CD4-positive, alpha-beta memory T cell (primary cell): Measurements from ENCODE around the gene CARD11. TPM values are rescaled to one million over a fixed set of nuclear protein-coding genes. Genes with fewer than 3 reads are reported as not detected.
"Not testable (repeated sequence)": the region's sequence is repeated elsewhere in the genome, so short reads cannot be mapped to it uniquely, and the experiment has no call there.

Experiments used
- CTCF ChIA-PET: fragments of 350-600 bp; sonication (Branson Sonifier 250); formaldehyde crosslinking; loops from one replicate; lab custom pipeline; 2021; ENCODE audit warnings: inconsistent platforms; ENCODE audit not compliant: partially characterized antibody; lab: Charles Lee
- POLR2A ChIA-PET: fragments of 350-600 bp; sonication (Branson Sonifier 250); formaldehyde crosslinking; loops from one replicate; lab custom pipeline; 2021; ENCODE audit not compliant: partially characterized antibody; lab: Charles Lee
- DNase-seq, 5 donors: peaks; one replicate each; pipeline versions ENCODE4 v3.0.0 to v3.0.0-alpha.2; 2020 to 2022; ENCODE audit warnings: mixed read lengths in 1 of 5
- H3K27ac ChIP-seq: one replicate; pipeline ENCODE4 v1.7.0; 2013; ENCODE audit warnings: low read depth, low read length
- H3K27me3 ChIP-seq: 2 replicates; pipeline ENCODE4 v1.7.0; 2013; ENCODE audit warnings: mild to moderate bottlenecking, low read length, moderate library complexity; ENCODE audit not compliant: insufficient read depth
- H3K36me3 ChIP-seq: 2 replicates; pipeline ENCODE4 v1.7.0; 2013; ENCODE audit warnings: mild to moderate bottlenecking, low read length, moderate library complexity; ENCODE audit not compliant: insufficient read depth
- H3K4me1 ChIP-seq: 2 replicates; pipeline ENCODE4 v1.7.0; 2013; ENCODE audit warnings: mild to moderate bottlenecking, low read length, moderate library complexity; ENCODE audit not compliant: insufficient read depth
- H3K4me3 ChIP-seq, 2 donors: one replicate each; pipeline ENCODE4 v1.7.0; 2013; ENCODE audit warnings: low read length in 2 of 2, mild to moderate bottlenecking in 1 of 2
- H3K9me3 ChIP-seq, 2 donors: one replicate each; pipeline ENCODE4 v1.7.0; 2013; ENCODE audit warnings: low read length in 2 of 2, control low read depth in 1 of 2; ENCODE audit not compliant: control insufficient read depth in 1 of 2
- H3K27ac Mint-ChIP-seq, 7 donors: one replicate each; pipeline ENCODE4 v1.8.0; 2020 to 2021; ENCODE audit warnings: mixed read lengths in 7 of 7, mild to moderate bottlenecking in 6 of 7, inconsistent platforms in 3 of 7, moderate library complexity in 3 of 7
- H3K27me3 Mint-ChIP-seq, 2 donors: one replicate each; pipeline ENCODE4 v1.8.0; 2020 to 2021; ENCODE audit warnings: mixed read lengths in 2 of 2
- H3K36me3 Mint-ChIP-seq, 2 donors: one replicate each; pipeline ENCODE4 v1.8.0; 2020 to 2021; ENCODE audit warnings: mixed read lengths in 2 of 2, inconsistent platforms in 1 of 2, mild to moderate bottlenecking in 1 of 2
- H3K4me1 Mint-ChIP-seq, 4 donors: one replicate each; pipeline ENCODE4 v1.8.0; 2020 to 2021; ENCODE audit warnings: mixed read lengths in 4 of 4, mild to moderate bottlenecking in 1 of 4
- H3K4me3 Mint-ChIP-seq, 8 donors: one replicate each; pipeline ENCODE4 v1.8.0; 2020 to 2021; ENCODE audit warnings: mixed read lengths in 8 of 8, mild to moderate bottlenecking in 7 of 8, moderate library complexity in 6 of 8, inconsistent platforms in 3 of 8
- H3K9me3 Mint-ChIP-seq, 8 donors: one replicate each; pipeline ENCODE4 v1.8.0; 2020 to 2021; ENCODE audit warnings: mixed read lengths in 8 of 8, mild to moderate bottlenecking in 5 of 8, inconsistent platforms in 3 of 8, moderate library complexity in 1 of 8
- intact Hi-C: fragments of 100-400 bp; cut with micrococcal nuclease; formaldehyde crosslinking; loops from one replicate; pipeline ENCODE4 v1.15.1; 2023
- polyA plus RNA-seq, 2 donors: library from polyadenylated mRNA; unstranded; fragments of 300-500 nt; fragmentation: Illumina TruSeq; gene quantifications; one replicate each; pipeline ENCODE4 v1.2.3, GENCODE V29; 2021
- total RNA-seq, 2 experiments: library from RNA; stranded (reverse); gene quantifications; one replicate each; pipeline ENCODE4 v1.2.3, GENCODE V29; 2021

CARD11 gene
- total and polyA plus RNA-seq, 4 experiments from 2014 or later, result 4.9 to 136 (median 85.3) TPM

DNA sequence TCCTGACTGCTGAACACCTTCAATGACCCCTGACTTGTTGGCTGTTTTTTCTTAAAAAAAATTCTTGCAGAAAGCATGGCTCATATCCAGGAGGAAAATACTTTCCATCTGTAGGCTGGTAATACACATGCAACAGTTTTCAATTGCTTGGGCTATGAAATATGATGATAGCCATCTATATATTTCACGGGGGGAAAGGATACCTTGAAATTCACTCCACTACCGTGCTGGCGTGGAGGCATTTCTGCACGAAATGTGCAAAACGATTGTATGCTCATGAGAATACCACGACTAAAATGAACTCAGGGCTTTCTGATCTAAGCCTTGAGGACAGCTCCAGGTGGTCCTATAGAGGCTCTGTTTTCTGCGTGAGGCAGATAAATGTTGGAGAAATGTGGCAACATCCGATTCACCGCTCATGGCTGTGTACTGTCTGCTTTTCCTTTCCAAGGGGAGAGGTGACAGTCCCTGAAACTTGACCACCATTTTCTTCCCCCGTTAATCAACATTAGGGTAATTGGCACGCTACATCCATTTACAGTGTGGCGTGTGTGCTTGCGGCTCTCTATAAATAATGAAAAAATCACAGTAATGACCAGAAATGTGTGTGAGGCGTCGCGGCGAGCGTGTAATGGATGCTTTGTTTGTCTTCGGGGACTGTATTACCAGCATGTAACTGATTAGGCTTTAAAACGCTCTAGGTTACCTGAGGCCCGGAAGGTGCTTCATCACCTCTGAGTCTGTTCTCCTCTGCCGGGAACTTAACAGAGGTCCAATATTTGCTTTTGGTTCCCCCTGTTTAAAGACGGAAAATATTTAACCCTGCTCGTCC, 12.8 kb upstream of the CARD11 start:
- no peak for DNase-seq
- H3K36me3 ChIP-seq, result no peaks in the 10 kb centered on the region
- Mint-ChIP-seq H3K27ac (no peak overlapping the region), H3K36me3 (peaks cover 0 to 4% of the 10 kb centered on the region in 2 donors), H3K4me3 (no peak overlapping the region), H3K27me3 (no peaks in the 10 kb centered on the region), H3K4me1 (peaks cover 0 to 6% (median 4%) of the 10 kb centered on the region in 4 donors), H3K9me3 (peaks cover 0 to 19% (median 8%) of the 10 kb centered on the region in 8 donors)
- ChIA-PET CTCF (interaction anchor here (1.1 to 2.0 kb wide), 2 partner anchors 9 to 98 kb away, joined by 3 to 9 read pairs; no protein-coding TSS in a partner anchor), POLR2A (no interaction called here)
- no peaks in the 10 kb centered on the region for H3K9me3 ChIP-seq
- no peaks in the 10 kb centered on the region for H3K4me1 ChIP-seq
- intact Hi-C loops, result no loop called here
- no peak overlapping the region for H3K4me3 ChIP-seq
- H3K27ac ChIP-seq, result no peak overlapping the region
- H3K27me3 ChIP-seq, result no peaks in the 10 kb centered on the region

GRCh38 chr7:3055626-3056025, 12.0 kb upstream of the CARD11 start:
- no peak overlapping the region for H3K27ac ChIP-seq
- no peaks in the 10 kb centered on the region for H3K9me3 ChIP-seq
- H3K27me3 ChIP-seq, result no peaks in the 10 kb centered on the region
- Mint-ChIP-seq H3K27me3 (no peaks in the 10 kb centered on the region), H3K4me1 (peaks cover 0 to 6% (median 3%) of the 10 kb centered on the region in 4 donors), H3K36me3 (peaks cover 0 to 4% of the 10 kb centered on the region in 2 donors), H3K27ac (peak overlapping the region in 1 of 7 donors; percentile 35), H3K4me3 (no peak overlapping the region), H3K9me3 (peaks cover 0 to 28% (median 13%) of the 10 kb centered on the region in 8 donors)
- intact Hi-C loops, result no loop called here
- H3K36me3 ChIP-seq, result no peaks in the 10 kb centered on the region
- no peak overlapping the region for H3K4me3 ChIP-seq
- DNase-seq, result no peak
- CTCF ChIA-PET, result interaction anchor here (1.1 kb wide), 1 partner anchor 9 kb away, joined by 3 read pairs; no protein-coding TSS in a partner anchor
- no peaks in the 10 kb centered on the region for H3K4me1 ChIP-seq
- POLR2A ChIA-PET, result no interaction called here

- Mint-ChIP-seq H3K36me3 (peaks cover 17 to 32% of the 10 kb centered on the region in 2 donors), H3K27ac (peak overlapping the region; percentile 90 to 97 (median 95)), H3K27me3 (no peaks in the 10 kb centered on the region), H3K4me3 (peak overlapping the region; percentile 92 to 97 (median 96)), H3K4me1 (peaks cover 36 to 72% (median 50%) of the 10 kb centered on the region in 4 donors), H3K9me3 (no peaks in the 10 kb centered on the region)
- H3K27ac ChIP-seq, result peak overlapping the region; percentile 93
- DNase-seq, result peak; percentile 55 to 87 (median 64)
- no peaks in the 10 kb centered on the region for H3K27me3 ChIP-seq
- no peaks in the 10 kb centered on the region for H3K36me3 ChIP-seq
- H3K9me3 ChIP-seq, result no peaks in the 10 kb centered on the region
- peak overlapping the region; percentile 66 to 84 for H3K4me3 ChIP-seq
- POLR2A ChIA-PET, result interaction anchor here (0.6 to 3.8 kb wide), 11 partner anchors 11 to 93 kb away, joined by 3 to 17 read pairs (median 4); no protein-coding TSS in a partner anchor
- intact Hi-C loops, result loop anchor here (1.0 to 2.0 kb wide), 3 partner anchors 22 to 112 kb away; no protein-coding TSS in a partner anchor
- CTCF ChIA-PET, result interaction anchor here (1.8 to 4.0 kb wide), 3 partner anchors 22 to 112 kb away, joined by 5 to 37 read pairs (median 8); no protein-coding TSS in a partner anchor
- peaks cover 60% of the 10 kb centered on the region for H3K4me1 ChIP-seq
Observed at GRCh38 chr7:3042861-3043489, 692 bp downstream of the CARD11 start.

GRCh38 chr7:3041986-3042675, 1.5 kb downstream of the CARD11 start:
- Histone ChIP-seq H3K27me3 (no peaks in the 10 kb centered on the region), H3K9me3 (no peaks in the 10 kb centered on the region), H3K4me3 (peak overlapping the region; percentile 66 to 84), H3K4me1 (peaks cover 67% of the 10 kb centered on the region), H3K36me3 (peaks cover under 1% of the 10 kb centered on the region), H3K27ac (peak overlapping the region; percentile 93)
- Mint-ChIP-seq H3K27ac (peak overlapping the region; percentile 76 to 96 (median 90)), H3K27me3 (no peaks in the 10 kb centered on the region), H3K9me3 (no peaks in the 10 kb centered on the region), H3K4me3 (peak overlapping the region; percentile 92 to 97 (median 96)), H3K36me3 (peaks cover 18 to 38% of the 10 kb centered on the region in 2 donors), H3K4me1 (peaks cover 36 to 80% (median 55%) of the 10 kb centered on the region in 4 donors)
- POLR2A ChIA-PET, result interaction anchor here (0.7 to 3.8 kb wide), 7 partner anchors 21 to 94 kb away, joined by 3 to 17 read pairs (median 6); no protein-coding TSS in a partner anchor
- no peak for DNase-seq
- intact Hi-C loops, result loop anchor here (2.0 kb wide), 1 partner anchor 23 kb away; no protein-coding TSS in a partner anchor
- CTCF ChIA-PET, result interaction anchor here (1.6 to 4.0 kb wide), 4 partner anchors 22 to 177 kb away, joined by 3 to 37 read pairs (median 6); no protein-coding TSS in a partner anchor

DNA sequence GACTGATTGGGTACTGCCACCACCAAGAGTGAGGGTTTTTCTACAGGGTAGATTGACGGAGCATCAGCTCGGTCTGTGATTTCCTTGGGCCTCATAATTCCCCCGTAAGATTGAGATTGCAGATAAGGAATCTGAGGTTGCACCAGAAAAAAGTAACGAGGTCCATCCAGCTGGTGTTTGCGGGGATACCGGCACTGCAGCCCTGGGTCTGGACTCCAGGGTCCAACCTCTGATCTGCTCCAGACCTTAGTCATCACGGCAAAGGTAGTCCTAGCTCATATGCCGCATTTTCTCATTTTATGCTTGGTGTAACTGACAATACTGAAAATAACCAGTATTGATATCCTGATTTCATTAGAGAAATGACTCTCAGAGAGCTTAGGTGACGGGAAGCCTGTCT, 3.9 kb downstream of the CARD11 start:
- peaks cover 72% of the 10 kb centered on the region for H3K4me1 ChIP-seq
- no peaks in the 10 kb centered on the region for H3K27me3 ChIP-seq
- CTCF ChIA-PET, result interaction anchor here (1.4 to 1.6 kb wide), 3 partner anchors 25 to 75 kb away, joined by 4 read pairs; no protein-coding TSS in a partner anchor
- intact Hi-C loops, result no loop called here
- H3K9me3 ChIP-seq, result no peaks in the 10 kb centered on the region
- POLR2A ChIA-PET, result interaction anchor here (1.3 to 2.3 kb wide), 3 partner anchors 8 to 57 kb away, joined by 3 to 6 read pairs (median 4); no protein-coding TSS in a partner anchor
- Mint-ChIP-seq H3K4me1 (peaks cover 45 to 88% (median 64%) of the 10 kb centered on the region in 4 donors), H3K27me3 (no peaks in the 10 kb centered on the region), H3K27ac (peak overlapping the region; percentile 85 to 95 (median 91)), H3K4me3 (peak overlapping the region; percentile 76 to 86 (median 78)), H3K9me3 (no peaks in the 10 kb centered on the region), H3K36me3 (peaks cover 23 to 47% of the 10 kb centered on the region in 2 donors)
- H3K4me3 ChIP-seq, result no peak overlapping the region
- peaks cover 6% of the 10 kb centered on the region for H3K36me3 ChIP-seq
- no peak for DNase-seq
- H3K27ac ChIP-seq, result no peak overlapping the region

GRCh38 chr7:3038011-3038410, 5.7 kb downstream of the CARD11 start:
- peak overlapping the region in 3 of 8 donors; percentile 67 to 76 (median 71) for H3K4me3 Mint-ChIP-seq
- peaks cover 67% of the 10 kb centered on the region for H3K4me1 ChIP-seq
- peaks cover 32 to 54% of the 10 kb centered on the region in 2 donors for H3K36me3 Mint-ChIP-seq
- H3K27ac ChIP-seq, POLR2A ChIA-PET, H3K27me3 Mint-ChIP-seq, H3K27me3 ChIP-seq, H3K4me3 ChIP-seq, H3K36me3 ChIP-seq, intact Hi-C loops, DNase-seq, H3K9me3 Mint-ChIP-seq, H3K9me3 ChIP-seq: not testable (repeated sequence)
- H3K27ac Mint-ChIP-seq, result peak overlapping the region in 6 of 7 donors; percentile 65 to 91 (median 87)
- CTCF ChIA-PET, result interaction anchor here (1.0 kb wide), 1 partner anchor 173 kb away, joined by 3 read pairs; no protein-coding TSS in a partner anchor
- peaks cover 45 to 82% (median 66%) of the 10 kb centered on the region in 4 donors for H3K4me1 Mint-ChIP-seq
